Measurements from ENCODE around the gene PGLYRP1. TPM values are rescaled to one million over a fixed set of nuclear protein-coding genes. Genes with fewer than 3 reads are reported as not detected.

PGLYRP1 gene, protein sequence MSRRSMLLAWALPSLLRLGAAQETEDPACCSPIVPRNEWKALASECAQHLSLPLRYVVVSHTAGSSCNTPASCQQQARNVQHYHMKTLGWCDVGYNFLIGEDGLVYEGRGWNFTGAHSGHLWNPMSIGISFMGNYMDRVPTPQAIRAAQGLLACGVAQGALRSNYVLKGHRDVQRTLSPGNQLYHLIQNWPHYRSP
- not detected in 2 replicates for total RNA-seq

DNA sequence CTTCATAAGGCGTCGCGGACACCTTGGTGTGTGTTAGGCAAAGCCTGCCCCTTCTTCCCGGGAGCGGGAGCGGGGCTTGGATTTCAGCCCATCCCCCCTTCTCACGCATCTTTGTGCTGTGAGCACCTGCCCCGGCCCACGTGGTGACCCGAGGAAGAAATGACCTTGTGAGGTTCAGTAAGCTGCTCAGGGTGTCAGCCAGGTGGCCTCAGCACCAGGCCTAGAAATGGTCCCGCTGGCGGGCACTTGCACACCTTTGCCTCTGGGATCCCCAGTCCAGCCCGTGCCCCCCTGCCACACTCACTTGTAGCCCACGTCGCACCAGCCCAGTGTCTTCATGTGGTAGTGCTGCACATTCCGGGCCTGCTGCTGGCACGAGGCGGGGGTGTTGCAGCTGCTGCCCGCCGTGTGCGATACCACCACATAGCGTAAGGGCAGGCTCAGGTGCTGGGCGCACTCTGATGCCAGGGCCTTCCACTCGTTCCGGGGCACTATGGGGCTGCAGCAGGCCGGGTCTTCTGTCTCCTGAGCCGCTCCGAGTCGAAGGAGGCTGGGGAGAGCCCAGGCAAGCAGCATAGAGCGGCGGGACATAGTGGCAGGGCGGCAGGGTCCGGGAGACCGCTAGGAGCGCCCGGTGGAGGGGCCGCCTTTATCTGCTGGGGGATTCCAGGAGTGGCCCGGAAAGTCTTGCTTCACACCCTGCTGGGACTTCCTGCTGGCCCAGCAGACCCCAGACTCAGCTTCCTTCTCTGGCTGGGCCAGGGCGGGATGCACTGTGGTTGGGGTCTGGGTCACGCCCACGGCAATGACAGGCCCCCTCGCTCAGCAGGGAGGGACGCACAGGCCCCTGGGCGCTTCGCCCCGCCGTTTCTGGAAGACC, at the start of gene PGLYRP1:
Gene PGLYRP1 (minus strand): TSS at position 623 of the 880 bp plus-strand sequence. CDS start 32 bp downstream, at position 591.
- intact Hi-C loops (cut with micrococcal nuclease) = no loop called here

DNA sequence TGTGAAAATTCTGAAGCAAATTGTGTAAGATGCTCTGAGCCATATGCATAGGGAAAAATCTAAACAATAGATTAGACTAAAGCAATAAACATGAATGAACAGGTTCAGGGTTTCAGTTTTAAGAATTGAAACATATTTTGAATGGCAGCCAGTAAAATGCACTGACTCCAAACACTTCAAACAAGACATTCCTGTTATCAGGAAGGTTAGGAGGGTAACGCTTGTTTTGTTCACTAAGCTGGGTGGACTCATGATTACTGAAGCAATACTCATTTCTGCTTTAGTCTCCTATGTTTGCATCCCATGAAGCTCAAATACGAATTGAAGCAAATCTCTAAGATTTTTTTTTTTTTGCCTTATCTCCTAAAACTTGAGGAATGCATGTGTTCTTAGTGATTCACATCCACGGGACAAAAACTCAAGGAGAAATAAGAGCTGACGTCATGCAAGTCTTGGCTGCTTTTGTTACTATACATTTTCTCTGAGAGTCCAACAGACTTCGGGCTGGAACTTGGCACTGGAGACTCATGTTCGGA, 47.0 kb upstream of the PGLYRP1 start:
- intact Hi-C loops (cut with micrococcal nuclease) = no loop called here

DNA sequence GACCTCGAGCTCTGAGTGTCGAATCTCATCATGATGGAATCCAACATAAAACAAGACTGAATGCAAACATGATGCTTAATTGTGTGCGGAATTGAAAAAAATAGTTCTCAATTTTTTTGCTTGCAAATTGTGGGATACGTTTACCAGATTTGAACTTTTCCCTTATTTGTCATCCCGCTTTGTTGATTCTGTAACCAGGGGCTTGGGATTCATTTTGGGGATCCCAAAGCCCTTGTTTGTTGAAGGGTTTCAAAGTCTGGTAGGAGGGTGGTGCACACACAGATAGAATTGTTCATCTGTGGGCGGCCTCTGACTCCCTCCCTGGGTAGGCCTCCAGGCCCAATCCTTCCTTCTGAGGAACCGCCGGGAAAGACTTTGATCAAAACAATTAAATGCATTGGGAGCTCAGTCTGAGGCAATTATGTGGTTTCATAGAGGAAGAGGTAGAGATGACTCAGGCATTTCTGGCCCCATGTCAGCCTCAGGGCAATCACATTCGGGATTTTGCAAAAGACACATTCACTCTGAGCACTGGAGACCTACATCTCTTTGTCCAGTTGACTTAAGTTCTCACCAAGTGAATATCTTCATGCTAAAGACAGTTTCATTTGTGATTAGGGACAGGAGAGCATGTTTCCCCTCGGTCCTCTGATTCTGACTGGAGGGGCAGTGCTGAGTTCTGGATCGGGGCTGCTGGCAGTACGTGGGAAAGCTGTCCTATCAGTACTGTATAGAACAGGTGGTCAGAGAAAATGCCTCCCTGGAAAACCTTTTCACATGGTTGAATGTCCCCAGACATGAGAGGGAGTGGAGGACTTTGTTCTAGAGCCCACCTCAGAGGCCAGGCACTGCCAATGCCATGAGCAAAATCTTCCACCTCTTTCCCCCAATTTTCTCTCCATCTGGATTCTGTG, 45.7 kb upstream of the PGLYRP1 start:
- intact Hi-C loops (cut with micrococcal nuclease) = no loop called here

DNA sequence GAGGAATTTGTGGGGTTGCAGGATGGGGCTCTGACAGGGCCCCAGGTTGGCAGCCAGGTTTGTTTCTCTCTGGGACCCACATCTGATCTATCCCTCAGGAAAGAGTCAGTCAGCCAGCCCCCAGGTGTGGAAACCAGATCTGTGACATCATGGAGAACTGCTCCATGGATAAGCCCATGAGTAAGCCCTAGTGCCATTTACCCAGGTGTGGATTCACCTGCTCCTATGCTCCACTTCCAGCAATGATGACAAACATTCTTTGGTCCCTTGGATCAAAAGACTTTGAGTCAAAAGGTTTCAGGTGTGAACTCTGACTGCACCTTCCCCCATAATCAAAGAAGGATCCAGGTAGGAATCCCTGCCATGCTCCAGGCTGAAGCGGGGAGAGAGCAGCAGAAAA, 44.8 kb upstream of the PGLYRP1 start:
- intact Hi-C loops (cut with micrococcal nuclease) = no loop called here

DNA sequence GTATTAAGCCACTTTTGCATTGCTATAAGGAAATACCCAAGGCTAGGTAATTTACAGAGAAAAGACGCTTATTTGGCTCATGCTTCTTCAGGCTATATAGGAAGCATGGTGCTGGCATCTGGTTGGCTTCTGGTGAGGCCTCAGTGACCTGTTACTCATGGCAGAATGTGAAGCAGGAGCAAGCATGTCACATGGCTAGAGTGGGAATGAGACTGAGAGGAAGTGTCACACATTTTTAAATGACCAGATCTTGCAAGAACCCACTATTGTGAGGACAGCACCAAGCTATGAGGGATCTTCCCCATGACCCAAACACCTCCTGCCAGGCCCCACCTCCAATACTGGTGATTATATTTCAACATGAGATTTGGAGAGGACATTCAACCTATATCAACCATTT, 43.6 kb upstream of the PGLYRP1 start:
- intact Hi-C loops (cut with micrococcal nuclease) = no loop called here

DNA sequence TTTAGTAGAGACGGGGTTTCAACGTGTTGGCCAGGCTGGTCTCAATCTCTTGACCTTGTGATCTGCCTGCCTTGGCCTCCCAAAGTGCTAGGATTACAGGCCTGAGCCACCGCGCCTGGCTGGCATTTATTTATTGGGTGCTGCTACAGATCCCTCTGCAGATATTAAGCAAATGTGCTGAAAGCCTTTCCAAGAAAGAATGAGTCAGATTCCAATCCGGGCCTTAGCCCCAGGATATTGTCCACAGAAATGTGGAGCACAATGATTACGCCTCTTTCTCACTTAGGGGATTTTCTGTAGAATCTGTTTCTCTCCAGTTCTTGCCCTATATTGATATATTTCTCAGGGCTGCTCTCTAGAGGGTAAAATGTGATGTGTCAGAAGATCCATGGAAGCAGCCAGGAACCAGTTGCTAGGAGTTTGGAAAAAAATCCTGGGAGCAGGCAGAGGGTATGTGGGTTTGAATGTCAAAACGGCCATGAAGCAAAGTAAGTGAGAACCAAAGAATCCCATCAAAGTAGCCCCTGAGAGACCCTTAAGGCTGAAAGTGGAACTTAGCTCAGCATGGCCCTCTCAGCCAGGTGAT, 42.7 kb upstream of the PGLYRP1 start:
- intact Hi-C loops (cut with micrococcal nuclease) = no loop called here

DNA sequence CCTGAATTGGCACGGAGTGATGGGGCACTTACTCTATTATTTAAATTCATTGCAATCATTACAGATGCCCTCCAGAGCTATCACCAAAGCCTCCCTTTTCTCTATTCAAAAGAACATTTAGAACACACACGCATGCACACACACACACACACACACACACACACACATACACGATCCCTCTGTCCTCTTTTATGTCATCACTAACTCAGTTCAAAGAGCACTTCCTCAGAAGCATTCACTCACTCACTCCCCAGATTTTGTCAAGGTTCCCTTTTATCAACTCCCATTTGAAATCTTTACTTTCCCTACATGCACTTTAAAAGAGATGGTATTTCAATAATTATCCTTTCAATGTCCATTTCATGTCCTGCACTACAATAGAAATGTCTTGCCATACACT, 40.3 kb upstream of the PGLYRP1 start:
- intact Hi-C loops (cut with micrococcal nuclease) = no loop called here

DNA sequence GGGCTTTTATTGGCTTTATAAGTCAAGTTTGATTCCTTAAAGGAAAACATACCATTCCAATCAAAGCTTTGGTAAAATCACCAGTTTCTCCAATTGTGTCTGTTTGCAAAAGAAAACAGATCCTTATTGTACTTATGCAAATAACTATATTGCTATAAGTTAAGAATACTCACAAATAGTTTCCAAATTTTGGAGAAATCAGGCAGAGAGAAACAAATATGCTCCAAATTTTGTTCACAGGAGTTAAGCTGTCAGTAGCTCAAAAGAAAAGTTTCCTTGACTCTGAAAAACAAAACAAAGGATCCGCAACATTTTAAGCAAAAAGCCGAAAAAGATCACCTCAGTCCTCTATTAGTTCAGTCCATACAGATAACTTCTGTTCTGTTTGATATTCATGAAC, 37.2 kb upstream of the PGLYRP1 start:
- intact Hi-C loops (cut with micrococcal nuclease) = no loop called here

DNA sequence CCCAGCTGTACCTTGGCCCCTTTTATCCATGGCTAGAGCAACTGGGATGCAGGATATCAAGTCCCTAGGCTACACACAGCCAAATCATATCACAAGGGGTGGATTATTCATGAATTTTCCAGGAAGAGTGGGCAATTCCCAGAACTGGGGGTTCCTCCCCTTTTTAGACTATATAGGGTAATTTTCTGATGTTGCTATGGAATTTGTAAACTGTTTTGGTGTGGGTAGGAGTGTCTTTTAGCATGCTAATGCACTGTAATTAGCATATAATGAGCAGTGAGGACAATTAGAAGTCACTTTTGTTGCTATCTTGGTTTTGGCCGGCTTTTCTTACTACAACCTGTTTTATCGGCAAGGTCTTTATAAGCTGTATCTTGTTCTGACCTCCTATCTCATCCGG, 35.9 kb upstream of the PGLYRP1 start:
- intact Hi-C loops (cut with micrococcal nuclease) = no loop called here

DNA sequence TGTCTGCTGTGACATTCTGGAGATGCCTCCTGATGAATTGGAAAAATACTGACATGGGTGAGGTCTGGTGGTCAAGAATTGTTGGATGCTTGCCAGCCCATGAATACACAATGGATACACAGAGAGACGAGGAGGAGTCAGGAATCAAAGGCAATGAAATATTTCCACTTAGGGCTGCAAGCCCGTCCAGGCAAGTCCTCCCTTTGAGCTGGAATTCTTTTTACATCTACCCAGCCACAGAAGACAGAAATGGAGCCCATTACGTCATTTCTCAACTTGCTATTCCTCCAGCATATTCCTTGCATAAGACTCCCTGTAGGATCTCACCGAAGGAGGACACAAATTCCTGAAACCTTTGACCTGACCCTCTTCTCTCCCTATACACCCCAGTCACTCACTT, 33.7 kb upstream of the PGLYRP1 start:
- intact Hi-C loops (cut with micrococcal nuclease) = no loop called here

DNA sequence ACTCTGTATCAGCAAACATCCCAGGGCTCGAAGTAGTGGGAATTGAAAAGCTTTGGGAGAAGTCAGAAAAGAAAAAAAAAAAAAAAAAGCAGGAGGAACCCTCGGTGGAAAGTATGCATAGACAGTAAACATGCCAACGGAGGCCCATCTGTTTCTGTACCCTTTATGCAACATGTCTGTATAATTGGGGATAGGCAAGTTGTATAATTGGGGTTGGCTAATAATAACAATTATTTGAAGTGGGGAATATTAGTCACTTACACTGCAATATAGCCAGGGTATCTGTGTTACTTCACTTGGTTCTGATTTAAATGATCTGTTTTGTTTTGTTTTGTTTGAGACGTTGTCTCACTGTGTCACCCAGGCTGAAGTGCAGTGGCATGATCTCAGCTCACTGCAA, 30.0 kb upstream of the PGLYRP1 start:
- intact Hi-C loops (cut with micrococcal nuclease) = no loop called here

DNA sequence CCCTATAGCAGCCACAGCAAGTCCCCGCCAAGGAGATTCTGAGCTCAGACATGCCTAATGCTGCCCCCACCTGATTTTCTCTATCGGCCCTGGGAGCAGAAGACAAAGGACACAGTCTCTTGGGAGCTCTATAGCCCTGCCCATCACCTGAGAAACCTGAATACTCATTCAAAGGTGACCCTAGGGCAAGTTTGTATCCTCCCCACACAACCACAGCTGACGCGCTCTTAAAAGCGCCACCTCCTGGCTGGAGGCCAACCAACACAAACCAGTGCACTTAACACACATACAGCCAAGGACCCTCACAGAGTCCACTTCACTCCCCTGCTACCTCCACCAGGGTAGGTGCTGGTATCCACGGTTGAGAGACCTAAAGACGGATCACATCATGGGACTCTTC, 26.7 kb upstream of the PGLYRP1 start:
- intact Hi-C loops (cut with micrococcal nuclease) = no loop called here

DNA sequence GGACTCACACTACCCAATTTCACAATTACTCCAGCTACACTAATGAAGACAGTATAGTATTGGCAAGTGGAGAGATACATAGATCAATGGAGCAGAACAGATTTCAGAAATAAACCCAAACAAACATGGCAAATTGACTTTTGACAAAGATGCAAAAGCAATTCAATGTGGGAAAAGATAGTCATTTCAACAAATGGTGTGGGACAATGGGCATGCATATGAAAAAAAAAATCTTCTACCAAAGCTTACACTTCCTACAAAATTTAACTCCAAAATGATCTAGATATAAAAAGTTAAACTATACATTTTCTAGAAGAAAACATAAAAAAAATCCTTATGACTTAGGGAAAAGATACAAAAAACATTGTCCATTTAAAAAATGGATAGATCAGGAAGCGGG, 20.7 kb upstream of the PGLYRP1 start:
- intact Hi-C loops (cut with micrococcal nuclease) = no loop called here

DNA sequence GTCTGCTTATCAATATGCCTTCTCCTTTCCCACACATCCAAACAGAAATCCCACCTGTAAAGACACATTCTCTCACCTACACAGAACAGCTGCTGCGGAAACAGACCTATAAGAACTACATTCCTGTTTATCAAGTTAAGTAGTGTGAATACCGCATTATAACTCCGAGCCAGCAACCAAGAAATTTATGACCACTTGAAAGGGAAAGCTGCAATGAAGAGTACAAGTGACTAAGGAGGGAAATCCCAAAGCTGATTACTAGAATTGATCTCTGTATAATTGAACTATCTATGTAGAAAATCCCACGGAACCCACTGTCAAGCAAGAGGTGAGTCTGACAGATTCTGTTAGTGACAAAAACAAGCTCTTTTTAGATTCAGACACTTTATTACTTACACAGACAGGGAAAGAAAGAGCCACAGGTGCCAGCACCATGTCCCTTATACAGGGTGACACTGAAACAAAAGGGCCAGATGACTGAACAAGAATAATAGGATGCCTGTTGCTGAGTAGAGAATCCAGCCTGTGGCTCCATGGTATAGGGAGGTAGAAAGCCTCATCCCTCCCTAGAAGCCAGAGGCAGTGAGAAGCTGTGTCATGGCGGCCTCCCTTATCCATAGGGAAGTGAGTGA, 19.5 kb upstream of the PGLYRP1 start:
- intact Hi-C loops (cut with micrococcal nuclease) = no loop called here

DNA sequence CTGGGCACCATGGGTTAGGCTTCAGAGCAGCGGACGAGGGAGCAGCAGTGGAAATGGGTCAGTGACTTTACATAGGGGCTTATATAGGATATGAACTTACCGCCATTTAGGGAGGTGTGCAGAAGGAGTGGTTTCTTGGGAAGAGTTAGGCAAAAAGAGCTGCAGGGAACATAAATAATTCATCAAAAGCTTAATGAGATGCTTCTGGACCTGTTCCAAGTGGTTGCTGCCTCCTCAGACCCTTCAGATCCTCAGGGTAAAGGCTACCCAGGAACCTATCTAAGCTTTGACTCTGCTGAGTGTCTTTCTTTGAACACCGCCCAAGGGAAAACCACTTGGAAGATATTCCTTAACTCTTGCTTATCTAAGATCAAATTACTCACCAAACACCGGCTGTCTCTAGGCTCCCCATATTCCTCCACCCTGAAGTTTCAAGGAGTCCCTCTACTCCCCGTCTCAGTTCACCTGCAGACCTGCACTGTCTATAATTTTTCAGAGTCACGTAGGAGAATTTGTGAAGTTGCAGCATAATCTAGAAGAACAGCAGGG, 18.2 kb upstream of the PGLYRP1 start, which contains the start of gene IGFL4:
Gene IGFL4 (minus strand): TSS at position 51 of the 549 bp plus-strand sequence. CDS start 40 bp downstream, at position 11.
- intact Hi-C loops (cut with micrococcal nuclease) = no loop called here

DNA sequence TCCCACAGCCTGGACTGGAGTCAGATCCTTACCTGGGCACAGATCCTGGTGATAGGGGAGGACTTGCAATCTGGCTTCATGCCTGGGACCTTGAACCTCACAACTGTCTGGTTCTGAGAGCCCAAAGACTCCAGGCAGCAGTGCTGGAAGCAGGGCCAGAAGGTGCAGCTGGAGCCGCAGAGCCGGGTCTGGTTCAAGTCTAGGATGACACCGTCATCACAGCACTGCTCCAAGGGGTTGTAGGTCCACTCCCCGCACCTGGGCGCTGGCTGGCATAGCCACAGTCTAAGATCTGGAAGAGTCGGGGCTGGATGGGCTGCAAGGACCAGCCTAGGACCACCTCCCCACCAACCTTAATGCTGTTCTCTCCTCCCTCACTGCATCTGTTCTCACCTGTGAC, 17.3 kb upstream of the PGLYRP1 start:
- intact Hi-C loops (cut with micrococcal nuclease) = no loop called here

DNA sequence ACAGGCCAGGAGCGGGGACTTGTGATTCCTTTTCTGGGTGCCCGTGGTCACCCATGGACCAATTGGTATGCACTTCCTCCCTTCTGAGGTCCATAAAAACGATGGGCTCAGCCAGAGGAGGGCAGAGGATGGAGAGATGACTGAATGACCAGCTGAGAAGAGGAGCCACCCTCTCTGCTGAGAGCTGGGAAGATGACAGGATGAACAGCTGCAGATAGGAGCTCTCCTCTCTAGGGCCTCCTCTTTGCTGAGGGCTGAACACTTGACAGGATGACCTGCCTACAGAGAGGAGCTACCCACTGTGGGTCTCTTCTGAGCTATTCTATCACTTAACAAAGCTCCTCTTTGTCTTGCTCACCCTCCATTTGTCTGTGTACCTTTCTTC, 13.9 kb upstream of the PGLYRP1 start:
- intact Hi-C loops (cut with micrococcal nuclease) = no loop called here

DNA sequence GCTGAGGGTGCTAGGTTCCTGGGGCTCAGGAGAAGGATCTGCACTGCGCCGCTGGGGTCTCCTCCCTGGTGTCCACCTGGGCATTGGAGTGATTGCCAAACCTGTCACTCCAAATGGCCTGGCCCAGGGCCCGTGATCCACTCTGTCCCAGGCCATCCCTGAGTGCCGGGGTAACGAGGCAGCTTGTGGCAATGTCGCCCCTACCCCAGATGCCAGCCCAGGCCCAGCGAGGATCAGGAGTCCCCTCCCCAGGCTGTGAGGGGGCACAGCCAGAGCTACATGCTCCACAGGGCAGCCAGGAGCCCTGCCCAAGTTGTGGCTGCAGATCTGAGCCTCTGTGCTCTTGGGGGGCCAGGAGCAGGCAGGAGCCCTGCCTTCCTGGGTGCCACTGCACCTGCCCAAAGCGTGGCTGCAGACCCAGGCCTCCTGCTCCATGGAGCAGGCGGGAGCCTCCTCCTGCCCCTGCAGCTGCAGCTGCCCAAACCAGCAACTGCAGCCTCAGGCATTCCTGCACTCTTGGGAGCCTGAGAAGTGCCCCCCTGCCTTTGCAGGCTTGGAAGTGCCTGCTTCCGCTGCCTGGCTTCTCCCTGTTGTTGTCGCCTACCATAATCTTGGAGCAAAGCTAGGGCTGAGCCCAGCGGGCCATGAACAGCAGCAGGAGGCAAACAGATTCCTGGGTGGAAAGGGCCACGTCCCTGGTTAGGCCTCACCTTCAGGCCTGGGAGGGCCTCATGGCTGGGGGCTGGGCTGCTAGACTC, 13.3 kb upstream of the PGLYRP1 start:
- intact Hi-C loops (cut with micrococcal nuclease) = no loop called here

DNA sequence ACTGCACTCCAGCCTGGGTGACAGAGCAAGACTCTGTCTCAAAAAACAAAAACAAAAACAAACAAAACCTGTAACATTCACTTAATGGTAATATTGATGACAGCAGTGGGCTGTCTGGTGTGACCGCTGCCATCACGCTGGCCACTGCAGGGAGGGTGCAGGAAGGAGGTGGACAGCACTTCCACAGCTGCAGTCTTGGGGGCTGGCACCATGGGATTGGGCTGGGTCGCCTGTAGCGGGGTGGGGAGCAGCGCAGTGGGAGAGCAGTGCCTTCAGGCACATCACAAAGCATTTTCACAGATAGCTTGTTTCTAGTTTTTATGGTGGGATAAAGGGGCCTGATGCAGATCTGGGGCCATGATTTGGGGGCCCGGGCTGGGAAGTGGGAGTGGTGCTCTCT, 12.7 kb upstream of the PGLYRP1 start:
- intact Hi-C loops (cut with micrococcal nuclease) = no loop called here

DNA sequence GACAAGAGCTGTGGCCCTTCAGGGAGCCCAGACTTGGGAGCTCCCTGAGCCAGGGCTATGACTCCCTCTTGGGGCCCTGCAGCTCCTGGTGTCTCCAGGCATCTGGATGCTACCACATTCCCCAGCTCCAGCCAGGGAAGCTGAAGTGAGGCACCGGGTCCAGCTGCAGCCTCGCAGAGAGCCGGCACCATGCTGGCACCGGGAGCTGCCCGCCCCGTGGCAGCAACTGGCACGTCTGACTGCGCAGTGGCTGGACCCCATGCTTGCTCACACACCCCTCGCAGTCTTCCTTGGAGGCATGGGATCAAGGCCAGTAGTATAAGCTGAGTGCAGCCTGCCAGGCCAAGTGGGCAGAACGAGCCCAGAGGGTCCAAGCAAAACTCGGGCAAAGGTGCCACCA, 10.5 kb upstream of the PGLYRP1 start:
- intact Hi-C loops (cut with micrococcal nuclease) = no loop called here

Data from T-helper 1 cell treated with Interleukin-12 subunit alpha and Interleukin-12 subunit beta and Interleukin-4 antibody, amounts not matched to agents 30 ng/mL and 1 ng/mL, for 36 hours (primary cell).